Measurements from ENCODE around the gene DIPK1A. TPM values are rescaled to one million over a fixed set of nuclear protein-coding genes. Genes with fewer than 3 reads are reported as not detected.
A peak's percentile ranks its signal among the peaks of the same experiment; 100 is the strongest.

The DIPK1A gene
- polyA plus RNA-seq, 3 donors from 2014 or later, result 10.9 to 32.4 (median 27.0) TPM

GRCh38 chr1:92929461-92929860 lies 31.8 kb downstream of the DIPK1A start:
- H3K9me3 Mint-ChIP-seq, result no peaks in the 10 kb centered on the region
- peak overlapping the region in 3 of 6 donors; percentile 8 to 55 (median 38) for H3K27ac Mint-ChIP-seq
- DNase-seq, result no peak
- H3K27me3 Mint-ChIP-seq (ENCODE audit: low read depth in 3 of 3), result peaks cover 0 to 3% (median 0%) of the 10 kb centered on the region in 3 donors
- H3K4me3 Mint-ChIP-seq, result no peak overlapping the region
- H3K4me1 Mint-ChIP-seq, result peaks cover 18 to 42% of the 10 kb centered on the region in 2 donors
- H3K36me3 Mint-ChIP-seq, result peaks cover 2 to 12% (median 10%) of the 10 kb centered on the region in 3 donors

GRCh38 chr1:92927870-92928269 lies 33.4 kb downstream of the DIPK1A start:
- H3K27me3 Mint-ChIP-seq (ENCODE audit: low read depth in 3 of 3), result peaks cover 0 to 3% (median 0%) of the 10 kb centered on the region in 3 donors
- DNase-seq, result no peak
- no peak overlapping the region for H3K27ac Mint-ChIP-seq
- H3K4me3 Mint-ChIP-seq, result no peak overlapping the region
- H3K4me1 Mint-ChIP-seq, result peaks cover 11 to 33% of the 10 kb centered on the region in 2 donors
- H3K36me3 Mint-ChIP-seq, result peaks cover 5 to 12% (median 10%) of the 10 kb centered on the region in 3 donors
- no peaks in the 10 kb centered on the region for H3K9me3 Mint-ChIP-seq

DNA sequence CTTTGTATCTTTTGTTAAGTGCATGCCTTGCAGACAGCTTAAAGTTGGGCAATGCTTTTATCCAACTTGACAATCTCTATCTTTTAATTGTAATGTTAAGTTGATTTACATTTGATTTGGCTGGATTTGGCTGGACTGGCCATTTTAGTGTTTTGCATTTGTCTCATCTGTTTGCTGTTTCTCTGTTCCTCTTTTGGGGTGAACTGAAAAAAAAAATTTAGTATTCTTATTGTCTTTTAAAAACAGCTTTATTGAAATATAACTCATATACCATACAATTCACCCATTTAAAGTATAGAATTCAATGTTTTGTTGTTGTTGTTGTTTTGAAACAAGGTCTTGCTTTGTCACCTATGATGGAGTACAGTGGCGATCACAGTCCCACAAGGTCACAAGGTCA lies 34.4 kb downstream of the DIPK1A start:
- Mint-ChIP-seq H3K9me3 (no peaks in the 10 kb centered on the region), H3K4me3 (no peak overlapping the region), H3K27me3 (ENCODE audit: low read depth in 3 of 3) (peaks cover 0 to 3% (median 0%) of the 10 kb centered on the region in 3 donors), H3K36me3 (peaks cover 5 to 12% (median 10%) of the 10 kb centered on the region in 3 donors), H3K27ac (no peak overlapping the region), H3K4me1 (peaks cover 11 to 29% of the 10 kb centered on the region in 2 donors)
- no peak for DNase-seq

DNA sequence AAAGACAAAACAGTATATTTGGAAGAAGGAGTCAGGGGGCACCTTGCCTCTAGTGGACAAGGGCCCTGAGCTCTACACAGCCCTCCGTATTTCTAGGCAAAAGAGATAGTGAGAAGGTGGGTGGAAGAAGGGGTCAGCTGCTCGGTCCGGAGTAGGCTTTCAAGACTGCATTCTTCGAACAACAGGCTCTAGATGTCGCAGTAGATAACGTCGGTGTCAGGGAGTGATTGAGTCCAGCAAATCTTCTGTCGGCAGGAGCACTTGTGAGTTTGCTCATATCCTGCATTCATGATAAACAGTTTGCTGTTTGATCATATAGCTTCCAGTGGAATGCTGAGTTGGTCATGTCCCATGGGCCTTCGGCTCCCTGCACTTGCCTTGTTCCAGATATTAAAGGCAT lies 36.8 kb downstream of the DIPK1A start:
- H3K36me3 Mint-ChIP-seq, result peaks cover 5 to 16% (median 15%) of the 10 kb centered on the region in 3 donors
- H3K9me3 Mint-ChIP-seq, result no peaks in the 10 kb centered on the region
- peaks cover 9 to 29% of the 10 kb centered on the region in 2 donors for H3K4me1 Mint-ChIP-seq
- no peaks in the 10 kb centered on the region for H3K27me3 Mint-ChIP-seq (ENCODE audit: low read depth in 3 of 3)
- no peak overlapping the region for H3K27ac Mint-ChIP-seq
- H3K4me3 Mint-ChIP-seq, result no peak overlapping the region
- no peak for DNase-seq

- Mint-ChIP-seq H3K9me3 (no peaks in the 10 kb centered on the region), H3K27ac (no peak overlapping the region), H3K4me1 (peaks cover 4 to 22% of the 10 kb centered on the region in 2 donors), H3K36me3 (peaks cover 5 to 10% (median 9%) of the 10 kb centered on the region in 3 donors), H3K27me3 (ENCODE audit: low read depth in 3 of 3) (no peaks in the 10 kb centered on the region), H3K4me3 (no peak overlapping the region)
- no peak for DNase-seq
These were observed 37.6 kb downstream of the DIPK1A start for GRCh38 chr1:92923664-92924063.

GRCh38 chr1:92922356-92923035 lies 38.8 kb downstream of the DIPK1A start:
- no peak for DNase-seq
- H3K9me3 Mint-ChIP-seq, result no peaks in the 10 kb centered on the region
- no peaks in the 10 kb centered on the region for H3K27me3 Mint-ChIP-seq (ENCODE audit: low read depth in 3 of 3)
- peaks cover 6 to 22% of the 10 kb centered on the region in 2 donors for H3K4me1 Mint-ChIP-seq
- peaks cover 5 to 8% (median 5%) of the 10 kb centered on the region in 3 donors for H3K36me3 Mint-ChIP-seq
- H3K4me3 Mint-ChIP-seq, result no peak overlapping the region
- H3K27ac Mint-ChIP-seq, result peak overlapping the region in 1 of 6 donors; percentile 68

DNA sequence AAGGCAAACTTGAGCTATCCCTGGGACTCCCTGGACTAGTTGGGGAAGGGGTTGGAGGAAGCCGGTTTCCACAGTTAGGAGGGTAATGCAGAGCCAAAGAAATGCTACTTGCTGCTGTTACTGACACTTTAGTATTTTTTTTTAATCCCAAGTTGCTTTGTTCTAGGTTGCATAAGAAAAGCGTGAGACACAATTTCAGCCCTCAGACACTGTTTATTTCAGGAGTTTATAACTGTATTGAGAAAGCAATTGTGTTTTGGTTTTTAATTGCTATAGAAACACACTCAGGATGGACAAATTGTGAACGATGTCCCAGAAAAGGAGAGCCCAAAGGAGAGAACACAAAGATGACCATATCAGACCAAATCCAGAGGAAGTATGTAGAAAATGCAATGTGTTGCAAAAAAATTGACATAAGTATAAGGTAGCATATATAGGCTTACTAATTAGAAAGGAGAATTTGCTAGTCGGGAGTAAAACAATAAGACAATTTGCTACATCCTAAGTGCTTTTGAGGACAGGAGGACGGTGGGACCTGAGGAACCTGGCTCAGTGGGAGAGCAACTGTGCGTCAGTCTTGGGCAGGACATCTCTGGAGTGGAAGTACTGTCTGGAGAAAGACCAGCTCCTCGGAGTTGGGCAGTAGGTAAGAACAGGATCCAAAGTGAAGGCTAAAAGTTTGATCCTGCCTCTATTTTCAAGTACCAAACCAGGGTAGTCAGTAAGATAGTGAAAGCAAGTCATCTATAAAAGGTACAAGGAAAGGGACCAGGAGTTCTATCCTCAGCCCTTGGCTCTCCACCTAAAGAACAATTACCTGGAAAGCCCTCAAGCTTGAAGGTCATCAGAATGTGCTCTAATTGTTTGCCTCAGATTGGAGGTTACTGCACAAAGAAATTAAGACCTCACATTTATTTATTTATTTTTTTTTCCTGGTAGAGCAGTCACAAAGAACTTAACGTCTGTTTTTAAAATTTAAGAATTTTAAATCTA lies 39.9 kb downstream of the DIPK1A start:
- H3K27ac Mint-ChIP-seq, result no peak overlapping the region
- DNase-seq, result no peak
- H3K27me3 Mint-ChIP-seq (ENCODE audit: low read depth in 3 of 3), result no peaks in the 10 kb centered on the region
- peaks cover 3 to 6% (median 5%) of the 10 kb centered on the region in 3 donors for H3K36me3 Mint-ChIP-seq
- peaks cover 7 to 28% of the 10 kb centered on the region in 2 donors for H3K4me1 Mint-ChIP-seq
- H3K9me3 Mint-ChIP-seq, result no peaks in the 10 kb centered on the region
- H3K4me3 Mint-ChIP-seq, result no peak overlapping the region

DNA sequence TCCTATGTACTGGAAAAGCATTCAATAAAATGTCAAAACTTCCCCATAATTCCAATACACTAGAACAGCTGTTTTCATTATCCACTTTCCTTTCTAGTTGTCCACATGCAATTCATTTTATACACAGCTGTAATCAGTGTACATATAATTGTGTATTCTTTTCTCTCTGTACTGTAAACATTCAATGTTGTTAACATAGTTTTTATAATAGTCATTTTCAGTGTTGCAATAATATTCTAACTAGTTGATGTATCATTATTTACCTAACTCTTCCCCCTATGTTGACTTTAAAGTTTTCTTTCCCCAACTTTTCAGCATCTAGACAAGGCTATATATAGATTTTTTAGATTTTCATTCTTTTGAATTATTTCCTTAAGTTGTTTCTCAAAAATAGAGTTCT lies 44.4 kb downstream of the DIPK1A start:
- DNase-seq, result no peak
- Mint-ChIP-seq H3K36me3 (peaks cover 0 to 6% (median 3%) of the 10 kb centered on the region in 3 donors), H3K27ac (no peak overlapping the region), H3K4me1 (peaks cover 12 to 50% of the 10 kb centered on the region in 2 donors), H3K27me3 (ENCODE audit: low read depth in 3 of 3) (no peaks in the 10 kb centered on the region), H3K4me3 (no peak overlapping the region), H3K9me3 (no peaks in the 10 kb centered on the region)

DNA sequence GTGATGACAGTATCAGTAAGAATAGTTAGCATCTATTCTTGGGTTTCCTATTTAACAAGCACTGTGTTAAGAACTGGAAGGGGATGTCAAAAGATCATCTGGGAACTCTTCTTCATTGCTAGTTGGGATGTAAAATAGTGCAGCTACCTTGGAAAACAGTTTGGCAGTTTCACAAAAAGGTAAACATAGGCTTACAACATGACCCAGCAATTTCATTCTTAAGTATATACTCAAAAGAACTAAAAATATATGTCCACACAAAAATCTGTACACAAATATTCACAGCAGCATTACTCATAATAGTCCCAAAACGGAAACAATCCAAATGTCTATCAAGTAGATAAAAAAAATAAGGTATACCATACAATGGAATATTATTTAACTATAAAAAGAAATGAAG lies 45.7 kb downstream of the DIPK1A start:
- DNase-seq, result no peak
- H3K4me1 Mint-ChIP-seq, result peaks cover 11 to 47% of the 10 kb centered on the region in 2 donors
- peaks cover 0 to 5% (median 3%) of the 10 kb centered on the region in 3 donors for H3K36me3 Mint-ChIP-seq
- no peaks in the 10 kb centered on the region for H3K27me3 Mint-ChIP-seq (ENCODE audit: low read depth in 3 of 3)
- no peak overlapping the region for H3K4me3 Mint-ChIP-seq
- no peaks in the 10 kb centered on the region for H3K9me3 Mint-ChIP-seq
- H3K27ac Mint-ChIP-seq, result no peak overlapping the region

- DNase-seq, result no peak
- H3K4me1 Mint-ChIP-seq, result peaks cover 11 to 57% of the 10 kb centered on the region in 2 donors
- H3K4me3 Mint-ChIP-seq, result no peak overlapping the region
- H3K9me3 Mint-ChIP-seq, result no peaks in the 10 kb centered on the region
- H3K27me3 Mint-ChIP-seq (ENCODE audit: low read depth in 3 of 3), result no peaks in the 10 kb centered on the region
- peak overlapping the region in 2 of 6 donors; percentile 18 to 75 for H3K27ac Mint-ChIP-seq
- H3K36me3 Mint-ChIP-seq, result peaks cover 0 to 15% (median 0%) of the 10 kb centered on the region in 3 donors
These were observed 48.0 kb downstream of the DIPK1A start for GRCh38 chr1:92913093-92913819.

GRCh38 chr1:92910081-92910480 lies 51.2 kb downstream of the DIPK1A start:
- Mint-ChIP-seq H3K27me3 (ENCODE audit: low read depth in 3 of 3) (no peaks in the 10 kb centered on the region), H3K36me3 (peaks cover 0 to 20% (median 6%) of the 10 kb centered on the region in 3 donors), H3K27ac (peak overlapping the region in 1 of 6 donors; percentile 2), H3K4me1 (peaks cover 9 to 43% of the 10 kb centered on the region in 2 donors), H3K4me3 (no peak overlapping the region), H3K9me3 (no peaks in the 10 kb centered on the region)
- no peak for DNase-seq

- H3K36me3 Mint-ChIP-seq, result peaks cover 0 to 20% (median 6%) of the 10 kb centered on the region in 3 donors
- no peak overlapping the region for H3K4me3 Mint-ChIP-seq
- H3K27ac Mint-ChIP-seq, result no peak overlapping the region
- DNase-seq, result no peak
- no peaks in the 10 kb centered on the region for H3K9me3 Mint-ChIP-seq
- H3K4me1 Mint-ChIP-seq, result peaks cover 10 to 40% of the 10 kb centered on the region in 2 donors
- no peaks in the 10 kb centered on the region for H3K27me3 Mint-ChIP-seq (ENCODE audit: low read depth in 3 of 3)
These were observed 51.9 kb downstream of the DIPK1A start for GRCh38 chr1:92909321-92909720.

- peaks cover 16 to 40% of the 10 kb centered on the region in 2 donors for H3K4me1 Mint-ChIP-seq
- no peaks in the 10 kb centered on the region for H3K9me3 Mint-ChIP-seq
- H3K27ac Mint-ChIP-seq, result peak overlapping the region in 3 of 6 donors; percentile 24 to 35 (median 28)
- H3K27me3 Mint-ChIP-seq (ENCODE audit: low read depth in 3 of 3), result no peaks in the 10 kb centered on the region
- H3K4me3 Mint-ChIP-seq, result no peak overlapping the region
- H3K36me3 Mint-ChIP-seq, result peaks cover 0 to 20% (median 9%) of the 10 kb centered on the region in 3 donors
- no peak for DNase-seq
These were observed 53.1 kb downstream of the DIPK1A start for GRCh38 chr1:92907949-92908684.

All from immature natural killer cell (primary cell).